HepG2 (cell line): ENCODE measurements around the gene TRAIP.

Source experiments
- EZH2 ChIP-seq: conservative IDR thresholded peaks from 2 replicates; pipeline ENCODE4 v1.6.1; 2012; ENCODE audit warnings: mild to moderate bottlenecking, low read depth, low read length, moderate library complexity
- TBL1XR1 ChIP-seq: fragments of 150-350 bp; IDR thresholded peaks from 2 replicates; pipeline ENCODE4 v1.6.1; 2014; ENCODE audit warnings: borderline replicate concordance, low read length; ENCODE audit not compliant: partially characterized antibody

GRCh38 chr3:49841806-49842205, 14.6 kb downstream of the TRAIP start:
- no peak for TF ChIP-seq EZH2
- no peak for TF ChIP-seq TBL1XR1
